IPS-NIHi7 (cell line): ENCODE data around the gene PROB1.
"Not testable (repeated sequence)": the region's sequence is repeated elsewhere in the genome, so short reads cannot be mapped to it uniquely, and the experiment has no call there.

Experiments used
- DNase-seq: peaks from one replicate; pipeline ENCODE4 v3.0.0; 2012; ENCODE audit warnings: mixed read lengths; ENCODE audit errors: extremely low spot score

PROB1 gene

DNA sequence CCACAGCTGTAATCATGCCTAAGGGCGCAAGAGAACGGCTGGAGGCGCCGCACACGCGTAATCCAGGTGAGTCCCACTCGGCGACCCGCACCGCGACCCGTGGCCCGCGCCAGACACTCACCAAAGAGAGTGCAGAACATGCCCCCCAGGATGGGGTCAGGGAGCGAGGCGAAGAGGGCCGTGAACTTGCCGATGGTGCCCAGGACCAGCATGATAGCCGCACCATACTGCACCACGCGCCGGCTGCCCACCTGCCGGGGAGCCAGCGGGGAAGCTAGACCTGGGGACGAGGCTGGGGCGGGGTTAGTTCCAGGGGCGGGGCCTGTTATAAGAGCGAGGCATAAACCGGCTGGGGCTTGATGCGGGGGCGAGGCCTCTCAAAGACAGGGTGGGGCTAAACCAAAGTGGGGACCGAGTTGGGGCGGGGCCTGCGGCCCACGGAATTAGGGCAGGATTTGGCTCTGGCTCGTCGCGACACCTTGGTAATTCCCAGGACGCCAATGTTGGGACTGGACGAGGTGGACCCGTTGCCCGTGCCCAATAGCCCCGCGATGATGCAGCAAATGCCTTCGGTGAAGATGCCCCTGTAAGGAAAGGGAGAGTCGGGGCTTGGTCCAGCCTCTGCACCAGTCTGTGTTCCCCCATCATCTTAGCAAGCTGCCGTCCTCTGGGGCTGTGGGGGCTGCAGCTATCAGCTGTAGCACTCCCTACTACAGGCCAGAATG lies 16.6 kb downstream of the PROB1 start:
- peak; percentile 79 for DNase-seq

DNA sequence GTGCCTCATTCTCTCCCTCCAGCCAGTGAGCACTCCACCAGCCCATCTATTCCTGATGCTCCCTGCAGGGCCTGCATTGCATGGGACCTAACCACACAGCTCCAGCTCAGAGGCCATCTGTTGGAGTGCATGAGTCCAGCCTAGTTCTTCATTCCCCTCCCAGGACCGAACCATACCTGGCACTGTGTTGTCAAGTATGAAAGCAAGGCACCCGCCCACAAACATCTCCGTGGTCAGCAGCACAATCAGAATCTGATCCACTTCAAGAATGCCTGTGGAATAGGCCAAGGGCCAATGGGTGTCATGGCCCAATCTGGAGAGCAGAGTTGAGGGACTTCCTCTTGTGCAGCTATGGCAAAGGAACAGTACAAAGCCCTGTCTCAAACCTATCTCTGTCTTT lies 17.7 kb downstream of the PROB1 start:
- no peak for DNase-seq

DNA sequence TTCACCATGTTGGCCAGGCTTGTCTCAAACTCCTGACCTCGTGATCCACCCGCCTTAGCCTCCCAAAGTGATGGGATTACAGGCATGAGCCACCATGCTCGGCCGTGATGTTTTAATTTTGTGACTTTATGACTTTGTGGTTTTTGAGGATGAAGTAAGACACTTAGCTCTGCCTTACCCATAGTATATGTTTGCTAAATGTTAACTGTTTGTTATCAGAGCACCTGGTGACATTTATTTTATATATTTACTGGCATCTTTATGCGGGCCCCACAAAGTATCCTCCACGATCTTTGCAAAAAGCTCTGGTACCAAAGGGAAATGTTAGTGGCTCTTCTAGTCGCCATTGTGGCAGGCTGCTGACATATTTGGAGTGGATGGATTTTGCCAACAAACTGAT lies 18.5 kb downstream of the PROB1 start:
- no peak for DNase-seq

DNA sequence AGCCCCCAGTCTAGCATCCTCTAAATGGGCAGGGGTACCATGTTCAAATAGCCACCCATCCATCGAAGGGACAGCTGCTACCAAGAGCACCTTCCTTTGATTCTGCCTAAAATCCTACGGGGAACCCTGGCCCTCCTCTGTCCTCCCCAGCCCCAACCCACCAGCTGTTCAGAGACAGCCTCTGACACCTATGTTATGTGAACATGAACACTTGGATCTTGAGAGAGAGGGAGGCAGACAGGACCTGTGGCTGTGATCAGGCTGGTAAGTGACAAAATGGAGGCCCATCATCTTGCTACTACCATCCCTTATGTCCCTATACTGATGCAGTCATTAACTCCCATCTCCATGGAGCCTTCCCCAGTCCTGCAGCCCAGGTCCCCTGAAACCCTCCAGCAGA lies 20.0 kb downstream of the PROB1 start:
- no peak for DNase-seq

DNA sequence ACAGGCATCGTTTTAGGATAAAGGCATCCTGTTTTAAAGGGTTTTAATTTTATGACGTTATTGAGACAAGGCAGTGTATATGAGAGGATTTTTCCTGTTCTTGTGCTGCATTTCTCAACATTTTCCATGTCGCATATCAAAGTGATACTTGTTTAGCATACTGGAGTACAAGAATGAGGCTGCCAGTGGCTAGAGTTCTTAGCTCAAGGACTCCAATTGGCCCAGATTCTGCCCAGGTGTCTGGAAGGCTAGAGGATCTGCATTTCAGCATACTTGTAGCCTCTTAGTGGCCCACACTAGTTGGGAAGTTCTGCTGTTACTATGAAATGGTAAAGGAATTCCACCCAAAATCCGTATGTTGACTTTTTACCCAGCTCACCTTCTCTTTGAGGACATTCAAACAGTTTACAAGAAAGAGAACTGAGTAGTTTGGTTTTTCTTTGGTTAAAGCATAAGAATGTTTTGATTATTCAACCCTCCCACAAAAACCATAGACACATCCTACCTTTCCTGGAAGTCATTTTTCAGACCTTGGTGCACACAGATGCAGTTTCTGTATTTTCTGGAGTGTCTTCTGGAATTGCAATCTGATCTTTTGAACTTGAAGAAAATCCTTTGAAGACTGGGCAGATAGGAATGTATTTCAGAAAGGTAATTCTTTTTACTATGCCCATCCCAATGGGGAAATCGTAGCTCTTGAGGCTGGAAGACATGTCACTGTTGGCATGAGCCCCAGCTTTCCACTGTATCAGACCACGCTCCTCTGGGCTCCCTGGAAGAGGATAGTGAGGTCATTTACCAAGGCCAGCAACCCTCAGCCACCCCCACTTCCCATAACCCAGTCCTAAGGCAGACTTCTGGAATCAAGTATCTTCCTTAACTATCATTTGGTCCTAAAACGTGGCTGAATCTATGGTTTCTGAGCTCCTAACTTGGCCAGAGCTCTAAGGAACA lies 23.1 kb downstream of the PROB1 start:
- no peak for DNase-seq

DNA sequence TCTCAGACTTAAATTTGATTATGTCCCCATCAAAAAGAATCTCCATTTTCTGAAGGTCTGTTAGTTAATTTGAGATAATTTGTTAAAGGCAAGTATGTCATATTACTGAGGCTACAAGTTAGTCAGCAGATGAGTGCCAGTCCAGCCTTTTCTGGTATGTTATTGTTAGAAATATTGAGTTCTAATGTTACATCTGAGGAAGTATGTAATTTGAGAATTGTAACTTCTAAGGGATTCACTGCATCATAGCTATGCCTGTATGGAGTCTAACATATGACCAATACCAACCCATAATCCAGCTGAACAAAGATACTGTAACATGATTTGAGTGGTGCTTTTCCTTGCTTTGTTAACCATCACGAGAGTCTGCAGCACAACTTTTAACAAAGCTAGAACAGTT lies 25.7 kb downstream of the PROB1 start:
- no peak for DNase-seq

DNA sequence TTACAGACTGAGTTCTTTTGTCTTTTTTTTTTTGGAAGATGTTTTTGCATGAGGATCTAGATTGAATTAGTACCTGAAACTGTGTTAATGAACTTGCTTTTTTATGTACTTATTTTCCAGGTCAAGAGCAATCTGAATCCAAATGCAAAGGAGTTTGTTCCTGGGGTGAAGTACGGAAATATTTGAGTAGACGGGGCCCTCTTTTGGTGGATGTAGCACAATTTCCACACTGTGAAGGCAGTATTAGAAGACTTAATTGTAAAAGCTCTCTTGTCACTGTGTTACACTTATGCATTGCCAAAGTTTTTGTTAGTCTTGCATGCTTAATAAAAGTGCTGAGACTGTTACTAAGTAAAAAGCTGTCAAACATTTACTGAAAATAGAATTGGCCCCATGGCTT lies 26.3 kb downstream of the PROB1 start:
- DNase-seq, result no peak

DNA sequence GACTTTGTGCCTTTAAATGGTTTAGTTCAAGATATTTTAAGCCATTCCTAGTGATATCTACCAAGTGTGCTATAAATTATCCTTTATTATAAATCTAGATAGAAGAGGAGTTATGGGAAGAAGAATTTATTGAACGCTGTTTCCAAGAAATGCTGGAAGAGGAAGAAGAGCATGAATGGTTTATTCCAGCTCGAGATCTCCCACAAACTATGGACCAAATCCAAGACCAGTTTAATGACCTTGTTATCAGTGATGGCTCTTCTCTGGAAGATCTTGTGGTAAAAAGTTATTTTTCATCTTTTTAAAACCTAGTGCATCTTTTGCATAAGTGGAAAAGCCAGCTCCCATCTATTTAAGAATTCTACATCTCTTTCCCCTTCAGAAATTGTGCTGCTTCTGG lies 30.4 kb downstream of the PROB1 start:
- DNase-seq, result no peak

DNA sequence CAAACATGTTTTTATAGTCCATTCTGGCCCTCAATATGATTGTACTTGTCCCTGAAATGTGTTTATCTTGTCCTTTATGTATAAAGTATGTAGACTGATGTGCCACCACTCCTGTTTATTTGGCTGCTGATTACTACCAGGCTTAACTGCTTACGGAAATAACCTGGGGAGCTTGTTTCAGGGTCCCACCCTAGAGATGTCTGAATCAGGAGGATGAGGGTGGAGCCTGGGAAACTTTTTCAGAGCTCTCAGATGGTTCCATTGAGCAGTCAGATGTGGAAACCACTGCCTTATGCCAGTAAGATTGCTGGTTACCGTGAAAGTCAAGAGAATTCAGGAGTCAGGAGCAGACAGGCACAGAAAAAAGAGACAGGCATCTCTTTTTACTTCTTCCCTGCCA lies 31.0 kb downstream of the PROB1 start:
- DNase-seq, result no peak

DNA sequence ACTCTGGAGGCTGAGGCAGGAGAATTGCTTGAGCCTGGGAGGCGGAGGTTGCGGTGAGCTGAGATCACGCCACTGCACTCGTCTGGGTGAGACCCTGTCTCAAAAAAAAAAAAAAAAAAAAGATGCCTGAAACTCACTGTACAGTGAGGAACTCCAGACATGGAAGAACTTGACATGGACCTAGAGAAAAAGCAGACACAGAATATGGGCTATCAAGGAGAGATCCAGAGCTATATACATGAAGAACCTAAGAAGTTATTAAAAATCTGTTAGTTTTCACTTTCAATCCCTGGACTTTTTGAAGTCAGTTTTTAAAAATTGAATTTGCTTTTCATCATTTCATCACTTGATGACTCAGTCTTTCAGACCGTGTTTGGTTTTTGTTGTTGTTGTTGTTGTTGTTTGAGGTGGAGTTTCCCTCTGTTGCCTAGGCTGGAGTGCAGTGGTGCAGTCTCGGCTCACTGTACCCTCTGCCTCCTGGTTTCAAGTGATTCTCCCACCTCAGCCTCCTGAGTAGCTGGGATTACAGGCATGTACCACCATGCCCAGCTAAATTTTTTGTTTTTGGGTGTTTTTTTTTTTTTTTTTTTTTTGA lies 33.0 kb downstream of the PROB1 start:
- DNase-seq, result no peak

DNA sequence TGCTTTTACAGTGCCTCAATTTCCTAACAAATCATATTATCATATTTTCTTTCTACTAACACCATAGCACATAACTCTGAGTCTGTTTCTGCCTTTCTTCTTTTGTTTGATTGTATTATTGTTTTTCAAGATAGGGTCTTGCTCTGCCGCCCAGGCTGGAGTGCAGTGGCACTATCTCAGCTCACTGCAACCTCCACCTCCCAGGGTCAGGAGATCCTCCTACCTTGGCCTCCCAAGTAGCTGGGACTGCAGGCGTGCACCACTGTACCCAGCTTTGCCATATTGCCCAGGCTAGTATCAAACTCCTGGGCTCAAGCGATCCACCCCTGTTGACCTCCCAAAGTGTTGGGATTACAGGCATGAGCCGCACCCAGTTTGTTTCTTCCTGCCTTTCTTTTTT lies 34.5 kb downstream of the PROB1 start:
- DNase-seq, result no peak

DNA sequence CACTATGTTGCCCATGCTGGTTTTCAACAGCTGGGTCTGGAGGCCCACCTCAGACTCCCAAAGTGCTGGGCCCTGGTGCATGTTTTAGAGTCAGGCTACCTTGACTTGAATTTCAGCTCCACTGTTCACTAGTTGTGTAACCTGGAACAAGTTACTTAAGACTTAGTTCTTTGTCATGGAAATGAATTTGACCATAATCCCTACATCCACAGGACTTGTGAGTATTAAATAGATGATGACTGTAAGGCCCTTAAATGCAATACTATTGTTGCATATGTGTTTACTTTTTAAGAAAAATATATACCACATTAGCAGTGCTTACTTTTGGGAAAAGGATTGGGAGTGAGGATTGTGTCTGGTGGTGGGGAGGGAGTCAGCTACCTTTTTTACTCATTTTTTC lies 36.8 kb downstream of the PROB1 start:
- DNase-seq, result no peak

DNA sequence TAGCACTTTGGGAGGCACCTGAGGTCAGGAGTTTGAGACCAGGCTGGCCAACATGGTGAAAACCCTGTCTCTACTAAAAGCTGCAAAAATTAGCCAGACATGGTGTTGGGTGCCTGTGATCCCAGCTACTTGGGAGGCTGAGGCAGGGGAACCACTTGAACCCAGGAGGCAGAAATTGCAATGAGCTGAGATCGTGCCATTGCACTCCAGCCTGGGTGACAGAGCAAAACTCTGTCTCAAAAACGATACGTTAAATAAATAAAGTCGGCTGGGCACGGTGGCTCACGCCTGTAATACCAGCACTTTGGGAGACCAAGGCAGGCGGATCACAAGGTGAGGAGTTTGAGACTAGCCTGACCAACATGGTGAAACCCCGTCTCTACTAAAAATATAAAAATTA lies 39.0 kb downstream of the PROB1 start:
- not testable (repeated sequence) for DNase-seq

DNA sequence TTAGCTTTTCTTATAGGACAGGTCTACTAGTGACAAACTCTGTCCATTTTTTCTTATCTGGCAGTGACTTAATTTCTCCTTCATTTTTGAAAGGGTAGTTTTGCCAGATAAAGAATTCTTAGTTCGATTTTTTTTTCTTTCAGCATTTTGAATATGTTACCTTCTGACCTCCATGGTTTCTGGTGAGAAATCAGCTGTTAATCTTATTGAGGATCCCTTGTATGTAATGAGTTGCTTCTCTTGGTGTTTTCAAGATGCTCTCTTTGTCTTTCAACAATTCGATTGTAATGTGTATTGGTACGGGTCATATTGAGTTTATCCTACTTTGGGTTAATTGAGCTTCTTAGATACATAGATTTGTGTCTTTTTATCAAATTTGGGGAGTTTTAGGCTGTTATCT lies 40.7 kb downstream of the PROB1 start:
- DNase-seq, result no peak

DNA sequence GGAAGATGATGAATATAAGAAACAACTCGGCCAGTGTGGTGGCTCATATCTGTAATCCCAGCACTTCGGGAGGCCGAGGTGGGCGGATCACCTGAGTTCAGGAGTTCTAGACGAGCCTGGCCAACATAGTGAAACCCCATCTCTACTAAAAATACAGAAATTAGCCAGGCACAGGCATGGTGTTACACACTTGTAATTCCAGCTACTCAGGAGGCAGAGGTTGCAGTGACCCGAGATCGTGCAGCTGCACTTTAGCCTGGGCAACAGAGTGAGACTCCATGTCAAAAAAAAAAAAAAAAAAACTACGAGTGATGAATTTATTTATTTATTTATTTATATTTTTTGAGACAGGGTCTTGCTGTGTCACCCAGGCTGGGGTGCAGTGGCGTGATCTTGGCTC lies 47.0 kb downstream of the PROB1 start:
- DNase-seq, result not testable (repeated sequence)

DNA sequence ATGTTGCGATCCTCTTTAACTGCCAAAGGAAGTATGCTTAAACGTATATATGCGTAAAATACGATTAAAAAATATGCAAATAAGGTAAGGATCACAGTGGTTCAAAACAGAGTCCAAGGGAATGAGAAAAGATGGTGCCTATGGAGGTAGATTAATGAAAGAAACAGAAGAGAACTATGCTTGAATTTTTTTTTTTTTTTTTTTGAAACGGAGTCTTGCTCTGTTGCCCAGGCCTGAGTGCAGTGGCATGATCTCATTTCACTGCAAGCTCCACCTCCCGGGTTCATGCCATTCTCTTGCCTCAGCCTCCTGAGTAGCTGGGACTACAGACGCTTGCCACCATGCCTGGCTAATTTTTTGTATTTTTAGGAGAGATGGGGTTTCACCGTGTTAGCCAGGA lies 49.5 kb downstream of the PROB1 start:
- DNase-seq, result not testable (repeated sequence)

DNA sequence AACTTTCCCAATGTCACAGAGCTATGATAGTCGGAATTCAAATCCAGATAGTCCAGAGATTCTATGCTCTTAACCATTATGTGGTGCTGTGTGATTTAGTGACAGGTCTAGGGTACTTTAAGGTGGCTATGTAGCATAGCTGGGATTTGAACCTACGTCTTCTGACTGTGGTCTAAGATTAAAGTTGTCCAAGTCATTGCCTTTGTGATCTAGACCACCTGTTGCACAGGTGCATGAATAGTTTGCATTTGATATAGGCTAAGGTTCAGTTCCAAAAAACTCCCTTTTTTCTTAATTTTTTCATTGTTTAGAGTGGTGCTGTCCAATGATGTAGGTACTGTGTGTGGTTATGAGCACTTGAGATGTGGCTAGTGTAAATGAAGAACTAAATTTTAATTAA lies 50.7 kb downstream of the PROB1 start:
- DNase-seq, result no peak

DNA sequence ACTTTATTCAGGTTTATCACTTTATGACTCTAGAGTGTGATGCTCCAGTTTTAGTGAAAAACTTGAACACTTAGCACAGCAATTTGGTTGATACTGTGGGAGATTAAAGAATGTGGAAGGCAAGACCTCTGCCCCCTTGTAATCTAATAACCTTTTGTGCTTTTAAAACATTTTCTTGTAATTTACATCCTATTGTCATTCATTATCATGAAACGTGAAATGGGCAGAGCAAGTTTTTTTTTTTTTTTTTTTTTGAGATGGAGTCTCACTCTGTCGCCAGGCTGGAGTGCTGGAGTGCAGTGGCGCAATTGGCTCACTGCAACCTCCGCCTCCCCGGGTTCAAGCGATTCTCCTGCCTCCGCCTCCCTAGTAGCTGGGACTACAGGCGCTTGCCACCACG lies 51.4 kb downstream of the PROB1 start:
- DNase-seq, result no peak

DNA sequence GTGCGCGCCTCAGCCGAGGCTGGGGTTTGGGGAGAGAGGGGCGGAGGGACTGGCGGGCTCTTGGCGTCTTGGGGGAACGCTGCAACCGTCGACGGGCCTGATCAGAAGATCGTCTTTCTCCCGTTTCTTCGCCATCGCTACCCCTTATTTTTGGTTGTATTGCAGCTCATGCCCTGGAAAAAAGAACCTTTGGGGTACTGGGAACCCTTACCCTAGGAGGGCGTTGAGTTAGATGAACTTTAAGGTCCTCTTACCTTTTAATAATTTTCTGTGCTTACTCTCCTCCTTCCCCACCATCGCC lies 52.5 kb downstream of the PROB1 start:
- no peak for DNase-seq

DNA sequence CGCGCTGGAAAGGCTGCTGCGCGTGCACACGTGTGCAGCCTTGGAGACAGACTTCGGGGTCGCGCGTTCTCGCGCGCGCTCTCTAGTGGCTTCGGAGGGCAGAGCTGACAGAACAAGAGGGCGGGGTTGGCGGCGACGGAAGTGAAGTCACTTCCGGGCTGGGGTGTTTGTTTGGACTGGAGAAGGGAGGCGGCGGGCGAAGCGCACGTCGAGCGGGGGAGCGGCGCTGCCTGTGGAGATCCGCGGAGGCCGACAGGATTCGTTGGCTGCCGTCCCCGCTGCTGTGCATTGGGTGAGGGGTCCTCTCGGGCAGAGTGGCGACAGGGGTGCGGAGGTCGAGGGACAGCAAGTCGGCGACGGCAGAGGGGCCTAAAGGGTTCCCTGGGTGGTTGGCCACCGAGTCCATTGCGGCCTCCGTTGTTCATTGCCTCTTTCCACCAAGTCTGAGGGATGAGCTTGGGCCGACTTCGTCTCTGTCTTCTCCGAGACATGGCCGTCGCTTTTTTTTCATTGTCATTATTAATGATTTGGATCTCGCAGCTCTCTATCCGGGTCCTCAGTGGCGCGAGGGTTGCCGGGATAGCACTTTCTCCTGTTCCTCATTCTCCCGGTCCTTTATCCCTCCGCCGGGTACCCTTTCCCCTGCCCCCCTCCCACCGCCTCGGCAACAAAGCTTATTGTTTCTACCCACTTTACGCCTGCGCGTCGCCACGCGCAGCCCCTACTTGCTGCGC lies 53.0 kb downstream of the PROB1 start, which contains the start of gene PAIP2:
Gene PAIP2, plus strand, starts transcription at position 166 of the 734 bp plus-strand sequence. CDS start 21,931 bp downstream, outside the sequence.
- peak; percentile 94 for DNase-seq

DNA sequence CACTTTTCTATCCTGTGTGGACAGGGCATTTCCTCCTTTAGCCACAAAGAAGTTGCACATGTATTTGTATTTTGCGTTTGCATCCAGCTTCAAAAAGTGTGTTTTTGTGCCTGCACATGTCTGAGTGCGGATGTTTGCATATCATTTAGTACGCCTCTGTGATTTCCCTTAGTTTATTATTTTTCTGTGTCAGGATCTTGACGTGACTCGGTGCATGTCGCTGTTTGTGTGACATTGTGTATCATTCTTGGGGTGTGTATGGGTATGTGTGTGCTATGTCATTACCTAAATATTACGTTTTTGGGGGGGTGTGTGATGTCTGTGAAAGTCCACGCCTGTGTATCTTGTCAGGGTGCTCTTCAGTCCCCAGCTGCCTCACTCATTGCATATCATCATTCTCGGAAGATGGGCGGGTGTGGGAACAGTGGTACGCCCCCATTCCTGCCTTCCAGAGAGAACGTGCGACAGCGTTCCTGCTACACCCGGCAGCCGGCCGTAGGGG lies 53.7 kb downstream of the PROB1 start:
- DNase-seq, result no peak
